ENCODE results near the gene OR1D5. TPM values are rescaled to one million over a fixed set of nuclear protein-coding genes. Genes with fewer than 3 reads are reported as not detected.

OR1D5 gene
- total RNA-seq, 1 experiment from 2014 or later: not detected

- H2BK12ac ChIP-seq (ENCODE audit: insufficient read length, low read depth, low read length): no peak overlapping the region
- no peak overlapping the region for H3K4ac ChIP-seq (ENCODE audit: low read depth, low read length)
- no peak overlapping the region for H2BK20ac ChIP-seq (ENCODE audit: low read depth, low read length, poor library complexity, severe bottlenecking)
- H4K5ac ChIP-seq (ENCODE audit: insufficient read length, low read depth, low read length): no peak overlapping the region
- no peaks in the 10 kb centered on the region for H3K4me1 ChIP-seq (ENCODE audit: insufficient read depth, low read length)
- no peak overlapping the region for H3K27ac ChIP-seq (ENCODE audit: insufficient read length, low read depth, low read length)
- no peak overlapping the region for H3K23ac ChIP-seq (ENCODE audit: insufficient read length, low read depth, low read length)
- H3K27me3 ChIP-seq (ENCODE audit: insufficient read depth, low read length): no peaks in the 10 kb centered on the region
- no peaks in the 10 kb centered on the region for H3K23me2 ChIP-seq (ENCODE audit: insufficient read length, low read depth, low read length, poor library complexity, severe bottlenecking)
- Mint-ChIP-seq H3K9me3 (peaks cover 23 to 29% of the 10 kb centered on the region in 2 experiments), H3K4me3 (no peak overlapping the region), H3K27me3 (ENCODE audit: low read depth) (no peaks in the 10 kb centered on the region), H3K36me3 (ENCODE audit: insufficient read depth in 1 of 3, low read depth in 3 of 3) (peaks cover 42 to 67% (median 43%) of the 10 kb centered on the region in 3 experiments), H3K27ac (no peak overlapping the region), H3K4me1 (no peaks in the 10 kb centered on the region)
- peaks cover 3% of the 10 kb centered on the region for H4K20me1 ChIP-seq (ENCODE audit: control insufficient read depth, insufficient read depth, insufficient read length)
- H3K4me2 ChIP-seq (ENCODE audit: insufficient read depth, insufficient read length, low read length): no peak overlapping the region
- no peaks in the 10 kb centered on the region for H3K79me2 ChIP-seq (ENCODE audit: insufficient read depth, low read length)
- WGBS (ENCODE audit: extremely low coverage, insufficient read length, low lambda C conversion rate): no CpG with 5 or more reads among the region's 16 CpGs
- H4K91ac ChIP-seq (ENCODE audit: insufficient read length, low read depth, low read length): no peak overlapping the region
- no peak overlapping the region for H2BK15ac ChIP-seq (ENCODE audit: low read depth, low read length)
- TF ChIP-seq, protein P1, sequence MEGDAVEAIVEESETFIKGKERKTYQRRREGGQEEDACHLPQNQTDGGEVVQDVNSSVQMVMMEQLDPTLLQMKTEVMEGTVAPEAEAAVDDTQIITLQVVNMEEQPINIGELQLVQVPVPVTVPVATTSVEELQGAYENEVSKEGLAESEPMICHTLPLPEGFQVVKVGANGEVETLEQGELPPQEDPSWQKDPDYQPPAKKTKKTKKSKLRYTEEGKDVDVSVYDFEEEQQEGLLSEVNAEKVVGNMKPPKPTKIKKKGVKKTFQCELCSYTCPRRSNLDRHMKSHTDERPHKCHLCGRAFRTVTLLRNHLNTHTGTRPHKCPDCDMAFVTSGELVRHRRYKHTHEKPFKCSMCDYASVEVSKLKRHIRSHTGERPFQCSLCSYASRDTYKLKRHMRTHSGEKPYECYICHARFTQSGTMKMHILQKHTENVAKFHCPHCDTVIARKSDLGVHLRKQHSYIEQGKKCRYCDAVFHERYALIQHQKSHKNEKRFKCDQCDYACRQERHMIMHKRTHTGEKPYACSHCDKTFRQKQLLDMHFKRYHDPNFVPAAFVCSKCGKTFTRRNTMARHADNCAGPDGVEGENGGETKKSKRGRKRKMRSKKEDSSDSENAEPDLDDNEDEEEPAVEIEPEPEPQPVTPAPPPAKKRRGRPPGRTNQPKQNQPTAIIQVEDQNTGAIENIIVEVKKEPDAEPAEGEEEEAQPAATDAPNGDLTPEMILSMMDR (conservative IDR thresholded peaks at IDR 0.05): no peak
- no peak overlapping the region for H3T11ph ChIP-seq (ENCODE audit: low read length)
- no peak overlapping the region for H3K18ac ChIP-seq (ENCODE audit: insufficient read length, low read depth, low read length)
- H2BK5ac ChIP-seq (ENCODE audit: insufficient read length, low read length): no peak overlapping the region
- no peak overlapping the region for H3K56ac ChIP-seq (ENCODE audit: insufficient read length, low read depth, low read length)
- no peak overlapping the region for H3K14ac ChIP-seq (ENCODE audit: insufficient read depth, low read length)
- H2AK5ac ChIP-seq (ENCODE audit: insufficient read length, low read length): no peak overlapping the region
- no peak overlapping the region for H2BK120ac ChIP-seq (ENCODE audit: low read depth, low read length, poor library complexity, severe bottlenecking)
- no peak overlapping the region for H3K9ac ChIP-seq (ENCODE audit: extremely low read depth, insufficient read length, low read length)
- DNase-seq: no peak
- no peak overlapping the region for H4K8ac ChIP-seq (replicated peaks; ENCODE audit: insufficient read length, low read depth, low read length)
- H2AFZ ChIP-seq (ENCODE audit: low read length): no peak overlapping the region
- H3K79me1 ChIP-seq (ENCODE audit: insufficient read depth, low read depth, low read length, poor library complexity, severe bottlenecking): no peaks in the 10 kb centered on the region
- H3K9me3 ChIP-seq (ENCODE audit: control insufficient read depth, low read depth, low read length): no peaks in the 10 kb centered on the region
These were observed 43.0 kb downstream of the OR1D5 start for GRCh38 chr17:3020381-3020780.

Measured in H9 (cell line).